H1 (cell line): ENCODE data around the gene MPPED1. TPM values are rescaled to one million over a fixed set of nuclear protein-coding genes. Genes with fewer than 3 reads are reported as not detected.

Experiments
- ASH2L ChIP-seq: fragments of 200-600, 300-600 bp; sonication (generic); IDR thresholded peaks from one replicate; pipeline ENCODE4 v1.7.1; 2017; ENCODE audit warnings: low read length
- ATF3 ChIP-seq: IDR thresholded peaks from 2 replicates; pipeline ENCODE4 v1.6.1; 2011; ENCODE audit warnings: low read depth, mild to moderate bottlenecking, low read length; ENCODE audit not compliant: insufficient read depth
- polyA plus RNA-seq, 7 experiments: library from polyadenylated mRNA; depleted of rRNA in 3 of 7; stranded (reverse) in 5 of 7; unstranded in 2 of 7; fragments of >200 nt in 5 of 7; fragments of 200-250 nt in 2 of 7; gene quantifications; 1 replicate in 5 of 7; 2 replicates in 1 of 7; 4 replicates in 1 of 7; pipeline versions ENCODE4 v1.2.1 to v1.2.3, GENCODE V29; 2011 to 2013; ENCODE audit warnings: missing spikeins in 2 of 7, mixed read lengths in 2 of 7
- total RNA-seq: library from RNA; stranded (reverse); fragmentation: NEBNext Ultra II Directional; extraction: Animal tissue kit (Norgen Biotek cat#: 25700); gene quantifications from 2 replicates; pipeline ENCODE4 v1.2.1, GENCODE V29; 2021

Gene MPPED1
- total and polyA plus RNA-seq, 2 of the 8 experiments (the other 6 are each of a cell fraction or from before 2014, with no cell fraction given), result 0.29 to 0.37 TPM

- TF ChIP-seq ATF3 (no peak), ASH2L (no peak)
These were observed 20.9 kb upstream of the MPPED1 start (continued) for GRCh38 chr22:43390872-43391271.
